GM13976 (cell line): ENCODE data around the gene ACSL6.

ENCODE experiments used
- DNase-seq: peaks from one replicate; pipeline ENCODE4 v3.0.0; 2012; ENCODE audit warnings: low spot score
- CTCF ChIP-seq: IDR thresholded peaks from 2 replicates; pipeline ENCODE4 v1.5.1; 2012; ENCODE audit warnings: borderline replicate concordance, mild to moderate bottlenecking; ENCODE audit not compliant: insufficient read depth; ENCODE audit errors: extremely low read depth, missing control alignments, control extremely low read depth
- in situ Hi-C: fragments of 300-500 bp; cut with MboI; formaldehyde crosslinking; loops from one replicate; pipeline ENCODE4 v1.12.0; 2022; ENCODE audit warnings: low sequenced_read_pairs, mixed read lengths, inconsistent platforms; ENCODE audit not compliant: unreplicated experiment

Gene ACSL6

GRCh38 chr5:131965826-131966415 is 45.5 kb downstream of the ACSL6 start:
- DNase-seq, result no peak
- TF ChIP-seq CTCF, result no peak
- in situ Hi-C loops, result no loop called here

- in situ Hi-C loops, result no loop called here
- DNase-seq, result no peak
- TF ChIP-seq CTCF, result no peak
These were observed 51.6 kb downstream of the ACSL6 start for GRCh38 chr5:131959906-131960305.

- in situ Hi-C loops, result no loop called here
- TF ChIP-seq CTCF, result no peak
- no peak for DNase-seq
These were observed 52.3 kb downstream of the ACSL6 start for GRCh38 chr5:131959136-131959535.

GRCh38 chr5:131957721-131958441 is 53.6 kb downstream of the ACSL6 start:
- in situ Hi-C loops, result no loop called here
- TF ChIP-seq CTCF, result no peak
- no peak for DNase-seq

- in situ Hi-C loops, result no loop called here
- DNase-seq, result no peak
- no peak for TF ChIP-seq CTCF
These were observed 57.5 kb downstream of the ACSL6 start for GRCh38 chr5:131953969-131954368.

GRCh38 chr5:131952301-131952857 is 59.1 kb downstream of the ACSL6 start:
- in situ Hi-C loops, result no loop called here
- TF ChIP-seq CTCF, result no peak
- DNase-seq, result no peak
